Mesothelial cell of epicardium (in vitro differentiated cells): Measurements from ENCODE around the gene ELMOD1. TPM values are rescaled to one million over a fixed set of nuclear protein-coding genes. Genes with fewer than 3 reads are reported as not detected.

Experiments used
- DNase-seq, 2 experiments: peaks; one replicate each; pipeline ENCODE4 v3.0.0; 2021; ENCODE audit warnings: low spot score in 2 of 2; ENCODE audit not compliant: unreplicated experiment in 2 of 2
- H3K27ac Mint-ChIP-seq: 2 replicates; pipeline ENCODE4 v1.8.0; 2021; ENCODE audit warnings: mixed read lengths
- H3K27me3 Mint-ChIP-seq: 2 replicates; pipeline ENCODE4 v1.8.0; 2021; ENCODE audit warnings: low read depth, mixed read lengths
- H3K36me3 Mint-ChIP-seq: 2 replicates; pipeline ENCODE4 v1.8.0; 2021; ENCODE audit warnings: mixed read lengths
- H3K4me1 Mint-ChIP-seq: 2 replicates; pipeline ENCODE4 v1.8.0; 2021; ENCODE audit warnings: mixed read lengths
- H3K4me3 Mint-ChIP-seq: 2 replicates; pipeline ENCODE4 v1.8.0; 2021; ENCODE audit warnings: mild to moderate bottlenecking, moderate library complexity, mixed read lengths
- H3K9me3 Mint-ChIP-seq: 2 replicates; pipeline ENCODE4 v1.8.0; 2021; ENCODE audit warnings: mixed read lengths
- total RNA-seq: library from RNA; stranded (reverse); gene quantifications from 3 replicates; pipeline ENCODE4 v1.2.1, GENCODE V29; 2021
- TF ChIP-seq, protein P1 (sequence below): fragments of 200-600 bp; sonication (generic); IDR thresholded peaks from one replicate; pipeline ENCODE4 v1.5.0; 2021; ENCODE audit warnings: antibody characterized with exemption; ENCODE audit not compliant: unreplicated experiment

The ELMOD1 gene
- total RNA-seq, 1 donor from 2014 or later: 0.69 TPM

DNA sequence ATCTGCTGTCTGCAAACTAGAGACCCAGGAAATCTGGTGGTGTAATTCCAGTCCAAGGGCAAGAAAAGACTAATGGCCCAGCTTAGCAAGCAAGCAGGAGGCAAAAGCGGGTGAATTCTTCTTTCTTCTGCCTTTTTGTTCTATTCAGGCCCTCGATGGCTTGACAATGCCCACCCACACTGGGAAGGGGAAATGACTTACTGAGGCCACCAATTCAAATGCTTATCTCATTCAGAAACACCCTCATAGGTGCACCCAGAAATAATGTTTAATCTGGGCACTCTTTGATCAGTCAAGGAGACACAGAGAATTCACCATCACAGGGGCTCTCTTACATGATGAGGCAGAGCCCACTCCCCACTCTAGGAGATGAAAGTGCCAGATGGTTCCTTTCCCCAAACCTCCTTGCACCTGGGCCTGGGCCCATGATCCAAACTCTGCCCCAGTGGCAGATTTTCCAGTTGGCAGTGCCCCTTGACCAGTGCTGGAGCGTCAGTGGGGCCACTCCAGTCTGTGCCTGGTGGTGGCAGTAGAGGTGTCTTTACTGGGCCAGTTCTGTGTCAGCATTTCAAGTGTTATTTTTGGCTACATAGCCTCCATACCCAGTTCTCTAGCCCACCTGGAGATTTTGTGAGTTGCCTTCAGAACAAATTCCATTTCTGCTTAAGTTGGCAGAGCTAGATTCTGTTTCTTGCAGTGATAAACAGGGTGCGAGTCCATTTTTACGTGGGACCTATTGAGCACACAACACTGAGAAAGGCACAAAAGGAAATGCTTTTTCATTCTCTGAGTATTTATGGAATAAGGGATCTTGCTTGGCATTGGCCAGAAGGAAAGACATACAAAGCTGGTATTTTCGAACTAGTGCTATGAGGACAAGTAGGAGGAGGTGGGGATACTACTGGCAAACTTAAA, 7.5 kb downstream of the ELMOD1 start:
- no peak overlapping the region for H3K27ac Mint-ChIP-seq
- TF ChIP-seq, protein P1, sequence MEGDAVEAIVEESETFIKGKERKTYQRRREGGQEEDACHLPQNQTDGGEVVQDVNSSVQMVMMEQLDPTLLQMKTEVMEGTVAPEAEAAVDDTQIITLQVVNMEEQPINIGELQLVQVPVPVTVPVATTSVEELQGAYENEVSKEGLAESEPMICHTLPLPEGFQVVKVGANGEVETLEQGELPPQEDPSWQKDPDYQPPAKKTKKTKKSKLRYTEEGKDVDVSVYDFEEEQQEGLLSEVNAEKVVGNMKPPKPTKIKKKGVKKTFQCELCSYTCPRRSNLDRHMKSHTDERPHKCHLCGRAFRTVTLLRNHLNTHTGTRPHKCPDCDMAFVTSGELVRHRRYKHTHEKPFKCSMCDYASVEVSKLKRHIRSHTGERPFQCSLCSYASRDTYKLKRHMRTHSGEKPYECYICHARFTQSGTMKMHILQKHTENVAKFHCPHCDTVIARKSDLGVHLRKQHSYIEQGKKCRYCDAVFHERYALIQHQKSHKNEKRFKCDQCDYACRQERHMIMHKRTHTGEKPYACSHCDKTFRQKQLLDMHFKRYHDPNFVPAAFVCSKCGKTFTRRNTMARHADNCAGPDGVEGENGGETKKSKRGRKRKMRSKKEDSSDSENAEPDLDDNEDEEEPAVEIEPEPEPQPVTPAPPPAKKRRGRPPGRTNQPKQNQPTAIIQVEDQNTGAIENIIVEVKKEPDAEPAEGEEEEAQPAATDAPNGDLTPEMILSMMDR: no peak
- H3K9me3 Mint-ChIP-seq: no peaks in the 10 kb centered on the region
- H3K27me3 Mint-ChIP-seq: peaks cover 72% of the 10 kb centered on the region
- no peak overlapping the region for H3K4me3 Mint-ChIP-seq
- no peak for DNase-seq
- no peaks in the 10 kb centered on the region for H3K36me3 Mint-ChIP-seq
- H3K4me1 Mint-ChIP-seq: no peaks in the 10 kb centered on the region

DNA sequence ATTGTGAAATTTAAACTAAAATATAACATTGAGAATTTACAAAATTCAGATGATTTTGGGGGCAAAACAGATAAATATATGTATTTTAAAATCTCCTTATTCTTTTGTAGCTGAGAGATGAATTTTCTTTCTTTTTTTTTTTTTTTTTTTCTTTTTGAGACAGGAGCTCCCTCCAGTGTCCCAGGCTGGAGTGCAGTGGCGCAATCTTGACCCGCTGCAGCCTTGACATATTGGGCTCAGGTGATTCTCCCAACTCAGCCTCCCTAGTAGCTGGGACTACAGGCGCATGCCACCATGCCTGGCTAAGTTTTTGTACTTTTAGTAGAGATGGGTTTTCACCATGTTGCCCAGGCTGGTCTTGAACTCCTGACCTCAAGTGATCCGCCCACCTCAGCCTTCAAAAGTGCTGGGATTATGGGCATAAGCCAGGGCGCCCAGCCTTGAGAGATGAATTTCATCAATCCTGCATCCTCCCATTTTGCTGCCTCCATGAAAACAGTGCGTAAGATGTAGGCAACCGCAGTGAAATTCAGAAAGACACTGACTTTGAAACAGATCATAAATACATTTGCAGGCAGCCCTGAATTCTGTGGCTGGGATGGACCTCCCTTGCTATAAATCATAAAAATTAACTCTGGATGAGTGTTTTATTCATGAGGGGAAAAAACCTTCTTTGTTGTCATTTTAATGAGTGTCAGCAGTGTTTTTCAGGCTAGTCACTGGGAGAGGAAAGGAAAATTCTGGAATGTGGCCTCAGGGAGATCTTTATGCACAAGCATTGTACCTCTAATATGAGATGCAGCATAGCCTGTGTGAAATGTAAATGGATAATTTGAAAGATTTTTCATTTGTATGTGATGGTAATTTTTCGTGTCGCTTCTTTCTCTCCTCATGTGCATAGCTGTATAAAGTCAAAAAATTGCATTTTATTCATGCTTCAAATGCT, 14.4 kb downstream of the ELMOD1 start:
- Mint-ChIP-seq H3K27me3 (peaks cover 25% of the 10 kb centered on the region), H3K4me3 (no peak overlapping the region), H3K27ac (no peak overlapping the region), H3K4me1 (peaks cover 8% of the 10 kb centered on the region), H3K9me3 (no peaks in the 10 kb centered on the region), H3K36me3 (no peaks in the 10 kb centered on the region)
- TF ChIP-seq, protein P1: no peak
- no peak for DNase-seq

DNA sequence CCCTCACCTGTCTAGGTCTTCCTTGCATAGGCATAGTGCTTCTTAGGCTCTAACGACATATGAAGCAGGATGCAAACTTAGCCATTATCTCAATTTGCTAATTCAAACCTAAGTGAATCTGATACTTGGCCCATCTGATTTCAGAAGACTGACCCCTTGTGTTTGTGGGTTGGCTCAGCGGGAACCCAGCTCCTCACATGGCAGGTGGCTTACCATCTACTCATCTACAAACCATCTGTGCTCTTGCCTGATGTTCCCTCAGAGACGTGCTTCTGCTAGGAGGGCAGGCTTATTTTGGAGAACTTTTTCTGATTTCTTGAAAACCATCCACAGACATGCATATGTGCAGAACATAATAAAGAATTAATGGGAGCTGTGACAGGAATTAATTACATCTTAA, 15.2 kb downstream of the ELMOD1 start:
- DNase-seq: no peak
- no peaks in the 10 kb centered on the region for H3K36me3 Mint-ChIP-seq
- no peaks in the 10 kb centered on the region for H3K9me3 Mint-ChIP-seq
- H3K27me3 Mint-ChIP-seq: peaks cover 20% of the 10 kb centered on the region
- TF ChIP-seq, protein P1: no peak
- no peak overlapping the region for H3K27ac Mint-ChIP-seq
- H3K4me1 Mint-ChIP-seq: peaks cover 8% of the 10 kb centered on the region
- no peak overlapping the region for H3K4me3 Mint-ChIP-seq

DNA sequence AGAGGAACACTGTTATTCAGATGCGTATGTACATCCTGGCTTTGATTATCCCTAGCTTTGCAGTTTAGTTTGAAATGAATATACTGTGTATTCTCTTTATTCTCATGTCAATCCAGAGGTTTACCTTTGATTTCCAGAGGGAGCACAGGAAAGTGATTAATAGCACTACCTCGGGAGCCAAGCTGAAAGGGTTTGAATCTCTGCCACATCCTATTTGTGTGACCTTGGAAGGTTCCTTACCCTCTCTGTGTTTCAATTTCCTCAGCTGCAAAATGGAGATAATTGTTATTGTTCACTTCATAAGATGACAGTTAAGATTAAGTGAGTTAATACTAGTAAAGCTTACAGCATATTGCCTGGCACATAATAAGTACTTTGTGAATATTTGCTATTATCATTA, 17.9 kb downstream of the ELMOD1 start:
- H3K36me3 Mint-ChIP-seq: no peaks in the 10 kb centered on the region
- H3K27me3 Mint-ChIP-seq: peaks cover 6% of the 10 kb centered on the region
- no peaks in the 10 kb centered on the region for H3K9me3 Mint-ChIP-seq
- TF ChIP-seq, protein P1: no peak
- no peak for DNase-seq
- H3K4me3 Mint-ChIP-seq: no peak overlapping the region
- peaks cover 8% of the 10 kb centered on the region for H3K4me1 Mint-ChIP-seq
- H3K27ac Mint-ChIP-seq: no peak overlapping the region

DNA sequence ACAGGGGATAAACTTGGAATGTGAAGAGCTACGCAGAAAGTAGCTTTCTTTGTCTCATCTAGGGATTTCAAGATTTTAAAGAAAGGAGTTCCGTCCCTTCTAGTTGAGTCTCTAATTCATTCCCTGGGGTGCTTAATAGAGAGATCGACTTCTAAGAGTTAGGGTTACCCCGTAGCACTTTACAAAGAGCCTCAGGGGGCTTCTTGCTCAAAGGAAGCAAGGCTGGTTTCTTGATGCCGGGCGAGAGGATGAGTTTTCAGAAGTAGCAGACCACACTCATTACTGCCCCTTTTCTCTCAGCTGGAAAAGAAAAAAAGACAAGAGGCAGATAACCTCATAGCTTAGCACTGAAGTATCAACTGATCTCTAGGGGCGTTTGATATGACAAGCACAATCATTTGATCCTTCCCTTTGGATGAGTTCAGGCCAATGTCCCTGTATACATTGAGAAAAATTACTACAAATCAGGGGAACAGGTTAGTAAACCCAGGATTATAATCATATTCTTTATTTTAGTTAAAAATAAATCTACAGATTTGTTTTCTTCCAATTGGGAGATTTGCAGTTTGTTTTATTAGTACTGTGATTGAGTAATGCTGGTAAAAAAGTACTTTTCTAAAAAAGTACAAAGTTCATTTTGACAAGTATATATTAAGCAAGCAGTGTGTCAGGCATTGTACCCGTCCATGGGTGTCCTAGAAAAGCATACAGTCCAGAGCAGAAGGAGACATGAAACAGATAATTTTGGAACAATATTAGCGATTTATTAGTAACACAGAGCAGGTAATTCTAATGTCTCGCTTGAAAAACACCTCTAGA, 18.7 kb downstream of the ELMOD1 start:
- Mint-ChIP-seq H3K27ac (no peak overlapping the region), H3K4me3 (no peak overlapping the region), H3K27me3 (peaks cover 6% of the 10 kb centered on the region), H3K9me3 (no peaks in the 10 kb centered on the region), H3K36me3 (no peaks in the 10 kb centered on the region), H3K4me1 (peaks cover 8% of the 10 kb centered on the region)
- TF ChIP-seq, protein P1: no peak
- DNase-seq: no peak
